GM23338 (cell line): ENCODE results near the gene IRF2BP2. TPM values are rescaled to one million over a fixed set of nuclear protein-coding genes. Genes with fewer than 3 reads are reported as not detected.
A peak's percentile ranks its signal among the peaks of the same experiment; 100 is the strongest.

ENCODE experiments used
- ATAC-seq: fragments of 200-7000 bp; cut with Tn5 transposase; 3 replicates; pipeline ENCODE4 v1.9.1; 2020
- DNase-seq: peaks from one replicate; pipeline ENCODE4 v3.0.0-alpha.2; 2015; ENCODE audit warnings: low spot score
- H2AFZ ChIP-seq: fragments of 200-600 bp; sonication (generic); 2 replicates; pipeline ENCODE4 v1.8.0; 2016; ENCODE audit warnings: antibody characterized with exemption, mild to moderate bottlenecking, moderate library complexity
- H3F3A ChIP-seq: fragments of 200-600 bp; sonication (generic); replicated peaks from 2 replicates; pipeline ENCODE4 v1.8.0; 2017; ENCODE audit warnings: antibody characterized with exemption, mixed run types, low read depth
- H3K27ac ChIP-seq: fragments of 200-600 bp; sonication (generic); 2 replicates; pipeline ENCODE4 v1.6.1; 2016; ENCODE audit warnings: low read depth
- H3K27me3 ChIP-seq: fragments of 200-600 bp; sonication (generic); 2 replicates; pipeline ENCODE4 v1.8.0; 2016; ENCODE audit warnings: mild to moderate bottlenecking, mixed run types, moderate library complexity; ENCODE audit not compliant: insufficient read depth
- H3K36me3 ChIP-seq: fragments of 200-600 bp; sonication (generic); 2 replicates; pipeline ENCODE4 v1.8.0; 2016; ENCODE audit warnings: mild to moderate bottlenecking; ENCODE audit not compliant: insufficient read depth
- H3K4me1 ChIP-seq: fragments of 200-600 bp; sonication (generic); 2 replicates; pipeline ENCODE4 v1.8.0; 2016; ENCODE audit warnings: mild to moderate bottlenecking, moderate library complexity; ENCODE audit not compliant: insufficient read depth
- H3K4me2 ChIP-seq: fragments of 200-600 bp; sonication (generic); 2 replicates; pipeline ENCODE4 v1.7.1; 2017; ENCODE audit warnings: mixed run types
- H3K4me3 ChIP-seq: fragments of 200-600 bp; sonication (generic); 2 replicates; pipeline ENCODE4 v1.6.1; 2016; ENCODE audit warnings: mixed run types
- H3K79me2 ChIP-seq: fragments of 200-600 bp; sonication (generic); replicated peaks from 2 replicates; pipeline ENCODE4 v1.8.0; 2017; ENCODE audit warnings: mild to moderate bottlenecking; ENCODE audit not compliant: insufficient read depth
- H3K9me2 ChIP-seq: fragments of 200-600 bp; sonication (generic); 2 replicates; pipeline ENCODE4 v1.8.0; 2017; ENCODE audit not compliant: insufficient read depth
- H4K20me1 ChIP-seq: fragments of 200-600 bp; sonication (generic); replicated peaks from 2 replicates; pipeline ENCODE4 v1.8.0; 2017; ENCODE audit warnings: mild to moderate bottlenecking; ENCODE audit not compliant: insufficient read depth
- H3K27ac Mint-ChIP-seq: 2 replicates; pipeline ENCODE4 v1.8.0; 2020; ENCODE audit warnings: inconsistent platforms, mild to moderate bottlenecking, moderate library complexity, mixed read lengths
- H3K27me3 Mint-ChIP-seq: 3 replicates; pipeline ENCODE4 v1.8.0; 2022; ENCODE audit warnings: low read depth, mild to moderate bottlenecking, moderate library complexity, mixed read lengths, inconsistent platforms; ENCODE audit not compliant: insufficient read depth, poor library complexity
- H3K36me3 Mint-ChIP-seq: 3 replicates; pipeline ENCODE4 v1.8.0; 2021; ENCODE audit warnings: low read depth, mild to moderate bottlenecking, inconsistent platforms, moderate library complexity, mixed read lengths
- H3K4me1 Mint-ChIP-seq: 3 replicates; pipeline ENCODE4 v1.8.0; 2020; ENCODE audit warnings: mild to moderate bottlenecking, inconsistent platforms, mixed read lengths
- H3K4me3 Mint-ChIP-seq: 3 replicates; pipeline ENCODE4 v1.8.0; 2021; ENCODE audit warnings: moderate library complexity, mild to moderate bottlenecking, inconsistent platforms, mixed read lengths
- H3K9me3 Mint-ChIP-seq: 3 replicates; pipeline ENCODE4 v1.8.0; 2020; ENCODE audit warnings: moderate library complexity, mild to moderate bottlenecking, inconsistent platforms, mixed read lengths
- CREB1 ChIP-seq: fragments of 250-450 bp; sonication (Bioruptor Pico); IDR thresholded peaks from 2 replicates; pipeline ENCODE4 v1.5.0; 2020; ENCODE audit warnings: low read depth, mild to moderate bottlenecking, moderate library complexity
- ETS1 ChIP-seq: IDR thresholded peaks from 2 replicates; pipeline ENCODE4 v1.6.1; 2016; ENCODE audit warnings: antibody characterized with exemption
- JUNB ChIP-seq: IDR thresholded peaks from one replicate; pipeline ENCODE4 v1.6.1; 2016; ENCODE audit warnings: antibody characterized with exemption; ENCODE audit not compliant: unreplicated experiment
- STAT1 ChIP-seq: IDR thresholded peaks from one replicate; pipeline ENCODE4 v1.6.1; 2016; ENCODE audit warnings: antibody characterized with exemption; ENCODE audit not compliant: unreplicated experiment
- ZNF114 ChIP-seq: fragments of 250-450 bp; sonication (Bioruptor Pico); IDR thresholded peaks from 2 replicates; pipeline ENCODE4 v1.5.0; 2020; ENCODE audit warnings: mild to moderate bottlenecking, moderate library complexity
- ZNF331 ChIP-seq: fragments of 250-450 bp; sonication (Bioruptor Pico); IDR thresholded peaks from 2 replicates; pipeline ENCODE4 v1.5.0; 2020; ENCODE audit warnings: low read depth, mild to moderate bottlenecking, moderate library complexity
- ZNF462 ChIP-seq: fragments of 250-450 bp; sonication (Bioruptor Pico); IDR thresholded peaks from 2 replicates; pipeline ENCODE4 v1.5.0; 2020; ENCODE audit warnings: mild to moderate bottlenecking, moderate library complexity
- polyA plus RNA-seq: library from polyadenylated mRNA; unstranded; fragments of >200 nt; fragmentation: Nextera tagmentation; extraction: Ambion mirVana; gene quantifications from 2 replicates; pipeline ENCODE4 v1.2.1, GENCODE V29; 2016
- total RNA-seq: library from RNA; depleted of rRNA; stranded (reverse); fragments of >200 nt; shearing (Covaris generic); gene quantifications from 2 replicates; pipeline ENCODE4 v1.2.3, GENCODE V29; 2014

The IRF2BP2 gene
- total and polyA plus RNA-seq, 2 experiments from 2014 or later: 19.4 to 62.4 TPM

- Mint-ChIP-seq H3K27me3 (peaks cover 16% of the 10 kb centered on the region), H3K27ac (peak overlapping the region; percentile 56; the same call in 1 of the 2 replicates), H3K36me3 (peaks cover 46% of the 10 kb centered on the region), H3K9me3 (peaks cover 7% of the 10 kb centered on the region; the same call in 1 of the 3 replicates), H3K4me1 (peaks cover 61% of the 10 kb centered on the region), H3K4me3 (peak overlapping the region; percentile 91)
- Histone ChIP-seq H3K9me2 (no peaks in the 10 kb centered on the region), H2AFZ (no peak overlapping the region), H3K79me2 (peaks cover 74% of the 10 kb centered on the region), H3K4me1 (peaks cover 64% of the 10 kb centered on the region), H3K27me3 (no peaks in the 10 kb centered on the region), H3F3A (no peaks in the 10 kb centered on the region; the same call in 1 of the 2 replicates), H3K4me3 (peak overlapping the region; percentile 72), H3K36me3 (peaks cover 8% of the 10 kb centered on the region; the same call in 1 of the 2 replicates), H3K4me2 (peak overlapping the region; percentile 73), H3K27ac (no peak overlapping the region), H4K20me1 (peaks cover 23% of the 10 kb centered on the region)
- DNase-seq: no peak
- no peak for TF ChIP-seq STAT1
- no peak for TF ChIP-seq ZNF462 (CRISPR knock-in tag)
- TF ChIP-seq ZNF114 (CRISPR knock-in tag): no peak
- no peak for TF ChIP-seq CREB1 (CRISPR knock-in tag)
- TF ChIP-seq ZNF331: no peak
- TF ChIP-seq ETS1: no peak
- no peak for TF ChIP-seq JUNB
- no peak for ATAC-seq
Measured at GRCh38 chr1:234606784-234607108, 3.2 kb downstream of the IRF2BP2 start.
